ENCODE data around the gene RASSF5. TPM values are rescaled to one million over a fixed set of nuclear protein-coding genes. Genes with fewer than 3 reads are reported as not detected.

The RASSF5 gene
- polyA plus RNA-seq, 4 donors = 5.0 to 6.4 (median 5.2) TPM

GRCh38 chr1:206495493-206496046 lies 11.8 kb upstream of the RASSF5 start:
- no peak for DNase-seq (ENCODE audit: low read depth in 4 of 4, low spot score in 3 of 4)

DNA sequence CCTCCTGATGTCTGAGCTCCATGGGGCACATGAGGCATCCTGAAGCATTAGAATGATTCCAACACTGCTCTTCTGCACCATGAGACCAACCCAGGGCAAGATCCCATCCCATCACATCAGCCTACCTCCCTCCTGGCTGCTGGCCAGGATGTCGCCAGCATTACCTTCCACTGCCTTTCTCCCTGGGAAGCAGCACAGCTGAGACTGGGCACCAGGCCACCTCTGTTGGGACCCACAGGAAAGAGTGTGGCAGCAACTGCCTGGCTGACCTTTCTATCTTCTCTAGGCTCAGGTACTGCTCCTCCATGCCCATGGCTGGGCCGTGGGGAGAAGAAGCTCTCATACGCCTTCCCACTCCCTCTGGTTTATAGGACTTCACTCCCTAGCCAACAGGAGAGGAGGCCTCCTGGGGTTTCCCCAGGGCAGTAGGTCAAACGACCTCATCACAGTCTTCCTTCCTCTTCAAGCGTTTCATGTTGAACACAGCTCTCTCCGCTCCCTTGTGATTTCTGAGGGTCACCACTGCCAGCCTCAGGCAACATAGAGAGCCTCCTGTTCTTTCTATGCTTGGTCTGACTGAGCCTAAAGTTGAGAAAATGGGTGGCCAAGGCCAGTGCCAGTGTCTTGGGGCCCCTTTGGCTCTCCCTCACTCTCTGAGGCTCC lies 11.1 kb upstream of the RASSF5 start:
- DNase-seq (ENCODE audit: low read depth in 4 of 4, low spot score in 3 of 4) = no peak

DNA sequence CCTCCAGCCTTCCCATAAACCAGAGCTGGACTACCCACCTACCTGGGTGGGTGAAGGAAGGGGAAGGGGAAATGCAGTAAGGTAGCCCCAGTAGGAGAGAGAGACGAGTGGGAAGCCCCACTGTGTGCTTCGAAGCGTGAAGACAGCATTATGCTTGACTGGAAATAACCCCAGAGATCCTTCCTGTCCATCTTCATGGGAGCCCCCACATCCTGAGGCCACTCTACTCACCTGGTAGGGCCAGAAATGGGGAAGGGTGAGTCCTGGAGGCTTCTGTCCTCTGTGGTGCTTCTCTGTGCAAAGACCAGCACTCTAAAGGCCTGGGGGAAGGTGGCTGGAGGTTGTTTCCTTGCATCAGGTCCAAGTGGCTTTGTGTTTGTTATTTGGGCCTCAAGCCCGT lies 10.0 kb upstream of the RASSF5 start:
- DNase-seq (ENCODE audit: low read depth in 4 of 4, low spot score in 3 of 4) = no peak

DNA sequence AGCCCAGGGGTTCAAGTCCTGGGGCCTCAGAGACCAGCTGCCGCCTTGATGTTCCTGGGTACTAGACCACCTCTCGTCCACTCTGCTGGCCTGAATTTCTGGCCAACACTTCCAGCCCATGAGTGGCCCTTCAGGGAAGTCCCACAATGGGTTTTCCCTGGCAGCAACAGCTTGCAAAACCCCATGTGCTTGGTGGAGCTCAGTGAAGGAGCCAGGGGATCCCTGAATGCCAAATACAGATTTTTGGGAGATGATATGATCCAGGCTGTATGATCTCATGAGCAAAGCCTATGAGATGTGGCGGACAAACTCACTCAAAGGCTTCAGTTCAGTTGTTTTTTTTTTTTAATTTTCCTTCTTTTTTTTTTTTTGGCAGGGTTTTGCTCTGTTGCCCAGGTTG lies 9.6 kb upstream of the RASSF5 start:
- DNase-seq (ENCODE audit: low read depth in 4 of 4, low spot score in 3 of 4) = no peak

DNA sequence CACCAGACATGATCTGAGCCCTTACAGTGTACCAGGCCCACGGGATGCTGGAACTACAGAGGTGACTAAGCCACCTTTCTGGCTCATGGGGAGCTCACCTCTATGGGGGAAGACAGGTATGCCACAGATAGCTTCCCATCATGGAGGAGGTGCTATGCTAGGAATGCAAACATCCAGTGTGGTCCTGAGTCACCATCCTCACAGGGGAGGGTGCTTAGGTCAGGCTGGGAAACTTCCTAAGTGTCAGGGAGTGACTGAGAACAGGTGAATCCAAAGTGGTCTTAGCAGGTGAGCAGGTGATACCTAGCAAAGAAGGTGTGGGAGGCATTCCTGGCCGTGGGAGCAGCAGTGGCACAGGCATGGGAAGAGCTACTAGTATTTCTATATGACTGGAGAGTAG lies 8.6 kb upstream of the RASSF5 start:
- DNase-seq (ENCODE audit: low read depth in 4 of 4, low spot score in 3 of 4) = no peak

DNA sequence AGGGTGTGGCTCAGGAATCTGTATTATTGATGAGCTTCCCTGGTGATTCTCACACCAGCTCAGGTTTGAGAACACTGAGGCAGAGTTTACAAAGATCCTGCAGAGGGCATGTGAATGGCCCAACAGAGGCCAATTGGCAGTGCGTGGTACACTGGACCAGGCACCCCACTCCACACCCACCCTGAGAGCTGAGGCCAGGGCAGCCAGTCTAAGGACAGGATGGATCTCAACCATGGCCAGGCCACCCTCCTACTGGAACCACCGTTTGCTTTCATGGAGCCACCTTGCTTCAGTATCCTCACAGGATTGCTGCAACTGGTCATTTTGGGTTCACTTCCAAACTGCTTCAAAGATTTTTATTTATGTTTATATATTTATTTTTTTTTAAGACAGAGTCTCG lies 7.3 kb upstream of the RASSF5 start:
- no peak for DNase-seq (ENCODE audit: low read depth in 4 of 4, low spot score in 3 of 4)

DNA sequence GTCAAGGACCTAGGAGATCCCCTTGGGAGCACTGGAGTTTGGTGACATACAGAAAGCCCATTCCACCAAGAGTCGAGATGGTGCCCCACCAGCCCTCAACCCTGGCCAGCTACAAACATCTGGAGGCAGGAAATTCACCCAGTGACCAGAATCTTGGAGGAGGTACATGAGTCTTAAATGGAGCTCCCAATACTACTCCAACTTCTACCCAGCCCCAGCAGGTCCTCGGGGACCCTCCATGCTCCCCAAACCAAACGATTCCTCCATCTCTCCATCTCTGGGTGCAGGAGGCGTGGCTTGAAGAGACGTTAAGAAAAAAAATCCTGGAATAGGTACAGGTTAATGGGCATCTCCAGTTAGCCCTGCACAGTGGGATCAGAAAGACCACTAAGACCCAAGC lies 5.5 kb upstream of the RASSF5 start:
- DNase-seq (ENCODE audit: low read depth in 4 of 4, low spot score in 3 of 4) = no peak

GRCh38 chr1:206502403-206502802 lies 4.9 kb upstream of the RASSF5 start:
- DNase-seq (ENCODE audit: low read depth in 4 of 4, low spot score in 3 of 4) = no peak

- no peak for DNase-seq (ENCODE audit: low read depth in 4 of 4, low spot score in 3 of 4)
Measured at GRCh38 chr1:206502812-206503211, 4.5 kb upstream of the RASSF5 start.

DNA sequence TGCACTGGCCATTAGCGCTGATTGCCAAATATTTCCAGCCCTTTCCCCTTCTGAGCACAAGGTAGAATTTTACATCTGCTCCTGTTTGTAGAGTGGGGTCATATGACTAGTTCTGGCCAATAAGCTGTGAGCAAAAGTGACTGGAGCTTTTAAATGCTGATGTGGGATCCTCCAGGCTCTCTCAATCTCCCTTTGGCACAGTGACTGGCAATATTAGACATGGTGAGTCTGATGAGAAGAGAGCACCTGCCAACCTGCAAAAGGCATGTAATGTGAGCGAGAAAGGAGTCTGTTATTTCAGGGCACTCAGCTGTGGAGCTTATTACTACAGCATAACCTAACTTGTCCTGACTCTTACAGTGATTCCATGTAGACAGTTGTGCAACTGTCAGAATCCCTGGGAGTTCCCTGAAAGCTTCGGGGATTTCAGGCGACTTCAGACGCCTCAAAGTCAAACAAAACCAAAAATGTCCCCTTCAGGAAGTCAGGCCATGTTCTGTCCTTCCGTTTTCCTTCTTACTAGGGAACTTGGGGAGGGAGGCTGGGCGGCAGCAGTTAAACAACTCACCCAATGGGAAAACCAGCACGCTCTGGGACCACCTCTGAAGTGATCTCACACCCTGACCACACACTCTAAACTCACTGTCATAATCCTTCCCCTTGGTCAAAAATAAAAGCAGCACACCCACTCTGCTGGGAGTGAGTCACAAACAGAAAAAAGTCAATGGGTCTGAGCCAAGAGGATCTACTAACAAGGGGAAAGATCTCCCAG lies 3.6 kb upstream of the RASSF5 start:
- no peak for DNase-seq (ENCODE audit: low read depth in 4 of 4, low spot score in 3 of 4)

DNA sequence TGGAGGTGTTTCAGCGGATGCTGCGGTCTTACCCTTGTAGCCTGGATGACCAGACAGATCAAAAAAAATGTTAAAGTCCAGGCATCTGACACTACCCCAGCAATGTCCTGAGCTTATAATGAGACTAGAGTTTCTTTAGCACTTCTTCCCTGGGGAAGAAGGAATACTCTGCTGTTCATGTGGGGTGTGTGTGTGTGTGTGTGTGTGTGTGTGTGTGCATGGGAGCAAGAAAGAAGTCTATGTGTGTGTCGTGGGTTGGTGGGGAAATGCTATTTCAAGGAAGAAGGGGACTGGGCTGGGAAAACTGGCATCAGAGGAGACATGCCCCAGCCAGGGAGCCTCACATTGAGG lies 3.0 kb upstream of the RASSF5 start:
- DNase-seq (ENCODE audit: low read depth in 4 of 4, low spot score in 3 of 4) = no peak

DNA sequence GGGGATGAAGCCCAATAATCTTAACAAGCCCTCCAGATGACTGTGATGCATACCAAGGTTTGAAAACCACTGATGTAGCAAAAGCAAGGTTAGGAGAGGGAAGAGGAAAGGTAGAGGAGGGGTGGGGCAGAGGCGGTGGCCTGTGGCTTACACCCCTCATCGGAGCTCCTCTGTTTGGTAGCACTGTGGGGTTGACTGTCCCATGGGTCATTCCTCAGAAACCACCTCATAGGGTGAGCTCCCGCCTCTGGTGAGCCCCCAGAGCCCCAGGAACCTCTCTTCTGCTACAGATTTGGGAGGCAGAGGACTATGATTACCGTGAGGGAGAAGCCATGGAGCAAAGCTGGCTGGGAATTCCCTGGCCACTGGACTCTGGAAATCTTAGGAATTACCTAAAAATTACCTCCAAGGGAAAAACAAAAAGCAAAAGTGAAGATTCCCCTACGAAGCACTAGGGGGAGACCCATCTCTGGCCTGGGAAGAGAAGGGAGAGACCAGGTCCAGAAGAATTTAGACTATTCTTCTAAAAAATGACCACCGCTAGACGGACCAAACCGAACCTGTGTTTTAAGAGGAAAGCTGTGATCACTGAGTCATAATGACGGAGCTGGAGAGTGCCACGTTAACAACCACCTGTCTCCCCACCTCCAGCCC lies 1.5 kb upstream of the RASSF5 start:
- DNase-seq (ENCODE audit: low read depth in 4 of 4, low spot score in 3 of 4) = no peak

- DNase-seq (ENCODE audit: low read depth in 4 of 4, low spot score in 3 of 4) = no peak
Measured at GRCh38 chr1:206506405-206507283, 687 bp upstream of the RASSF5 start.

DNA sequence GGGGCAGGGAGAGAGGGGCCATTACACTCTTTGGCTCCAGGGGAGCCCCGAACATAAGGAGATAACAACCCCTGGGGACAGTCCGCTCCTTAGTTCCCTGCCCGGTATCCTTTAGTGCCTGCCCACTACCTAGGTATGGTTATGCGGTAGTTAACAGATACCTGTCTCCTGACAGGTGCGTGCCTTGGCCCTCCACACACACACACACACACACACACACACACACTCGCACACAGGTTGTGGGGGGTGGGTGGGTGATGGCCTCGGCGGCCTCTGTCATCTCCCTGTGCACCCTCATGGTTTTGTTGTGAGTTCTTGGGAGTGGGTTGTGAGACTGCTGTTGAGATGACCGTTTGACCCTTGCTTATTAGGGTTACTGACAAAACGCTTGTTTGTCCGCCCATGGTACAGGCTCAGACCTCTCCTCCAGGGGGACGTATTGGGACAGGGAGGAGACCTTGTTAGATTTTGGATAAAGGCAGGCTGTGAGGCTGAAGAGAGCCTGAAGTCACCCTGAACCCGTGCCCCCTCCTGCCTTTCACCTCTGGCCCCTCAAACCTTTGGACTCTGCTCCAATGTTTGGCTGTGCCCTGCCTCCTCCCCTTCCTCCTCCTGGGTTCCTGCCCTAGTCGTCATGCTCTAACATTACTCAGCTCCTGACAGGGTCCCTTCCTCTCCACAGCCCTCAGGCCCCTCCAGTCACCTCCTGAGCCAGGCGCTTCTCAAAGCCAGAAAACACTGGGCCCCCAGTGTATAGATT lies 979 bp downstream of the RASSF5 start:
- DNase-seq (ENCODE audit: low read depth in 4 of 4, low spot score in 3 of 4) = no peak

DNA sequence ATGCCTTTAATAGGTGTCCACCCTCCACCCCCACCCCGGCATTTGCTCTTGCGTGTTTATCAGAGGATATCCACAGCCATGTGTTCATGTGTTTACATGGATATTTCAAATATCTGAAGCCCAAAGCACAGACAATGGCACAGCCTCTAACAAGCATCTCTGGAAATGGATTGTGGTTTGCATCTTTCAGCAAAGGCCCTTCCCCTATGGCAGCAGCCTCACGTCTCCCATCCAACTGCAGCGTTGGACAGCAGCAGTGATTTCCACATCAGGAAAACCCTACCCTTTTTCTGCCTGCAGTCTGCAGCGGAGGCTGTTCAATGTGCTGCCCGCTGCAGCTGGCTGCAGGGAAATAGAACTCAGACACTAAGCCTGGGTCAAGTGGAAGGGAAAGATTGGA lies 1.6 kb downstream of the RASSF5 start:
- DNase-seq (ENCODE audit: low read depth in 4 of 4, low spot score in 3 of 4) = no peak

DNA sequence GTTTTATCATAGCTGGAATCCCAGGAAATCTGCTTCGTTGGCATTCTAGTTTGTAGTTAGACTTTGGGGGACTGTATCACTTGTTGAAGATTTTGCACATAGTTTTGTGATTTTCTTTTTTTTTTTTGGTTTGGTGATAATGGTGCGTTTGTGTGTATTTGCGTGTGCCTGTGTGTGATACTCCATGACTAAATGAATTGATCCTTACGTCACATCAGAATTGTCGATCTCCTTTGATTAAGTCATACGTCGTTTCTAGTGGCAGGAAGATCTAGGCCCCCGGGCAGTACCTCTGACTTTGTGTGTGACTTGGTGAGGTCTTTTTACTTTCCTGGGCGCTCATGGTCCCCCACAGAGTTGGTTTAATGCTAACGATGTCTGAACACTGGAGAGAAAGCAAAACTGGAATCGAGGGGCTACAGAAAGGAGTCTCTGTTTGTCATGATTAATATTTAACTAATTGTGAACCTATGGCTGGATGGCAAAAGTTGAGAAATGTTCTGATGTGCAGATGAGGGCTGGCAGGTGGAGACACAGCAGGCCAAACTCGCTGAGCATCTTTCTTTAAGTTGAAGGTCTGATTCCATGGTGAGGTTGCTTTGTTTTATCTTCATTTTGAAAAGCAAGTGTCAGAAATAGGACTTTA lies 2.4 kb downstream of the RASSF5 start:
- DNase-seq (ENCODE audit: low read depth in 4 of 4, low spot score in 3 of 4) = no peak

GRCh38 chr1:206510371-206510770 lies 3.0 kb downstream of the RASSF5 start:
- DNase-seq (ENCODE audit: low read depth in 4 of 4, low spot score in 3 of 4) = no peak

- DNase-seq (ENCODE audit: low read depth in 4 of 4, low spot score in 3 of 4) = no peak
Measured at GRCh38 chr1:206511362-206512057, 4.2 kb downstream of the RASSF5 start.
